ENCODE data around the gene ITSN1.
A peak's percentile ranks its signal among the peaks of the same experiment; 100 is the strongest.
"Not testable (repeated sequence)": the region's sequence is repeated elsewhere in the genome, so short reads cannot be mapped to it uniquely, and the experiment has no call there.

The ITSN1 gene

GRCh38 chr21:33894736-33895288 is 252.5 kb downstream of the ITSN1 start:
- DNase-seq (ENCODE audit: low read depth), result peak; percentile 81

GRCh38 chr21:33895356-33895755 is 253.1 kb downstream of the ITSN1 start:
- no peak for DNase-seq (ENCODE audit: low read depth)

GRCh38 chr21:33896691-33897090 is 254.4 kb downstream of the ITSN1 start:
- DNase-seq (ENCODE audit: low read depth), result no peak

- DNase-seq (ENCODE audit: low read depth), result no peak
Observed at GRCh38 chr21:33897098-33897497, 254.8 kb downstream of the ITSN1 start.

GRCh38 chr21:33897739-33898138 is 255.4 kb downstream of the ITSN1 start:
- no peak for DNase-seq (ENCODE audit: low read depth)

- DNase-seq (ENCODE audit: low read depth), result no peak
Observed at GRCh38 chr21:33898586-33898985, 256.3 kb downstream of the ITSN1 start.

GRCh38 chr21:33899199-33899598 is 256.9 kb downstream of the ITSN1 start:
- DNase-seq (ENCODE audit: low read depth), result no peak

- DNase-seq (ENCODE audit: low read depth), result peak; percentile 54
Observed at GRCh38 chr21:33901412-33902288, 259.3 kb downstream of the ITSN1 start.

GRCh38 chr21:33902349-33902748 is 260.0 kb downstream of the ITSN1 start:
- no peak for DNase-seq (ENCODE audit: low read depth)

- DNase-seq (ENCODE audit: low read depth), result no peak
Observed at GRCh38 chr21:33904041-33904440, 261.7 kb downstream of the ITSN1 start.

GRCh38 chr21:33908760-33909159 is 266.5 kb downstream of the ITSN1 start:
- DNase-seq (ENCODE audit: low read depth), result no peak

GRCh38 chr21:33909756-33910155 is 267.5 kb downstream of the ITSN1 start:
- no peak for DNase-seq (ENCODE audit: low read depth)

- DNase-seq (ENCODE audit: low read depth), result no peak
Observed at GRCh38 chr21:33914188-33914587, 271.9 kb downstream of the ITSN1 start.

- DNase-seq (ENCODE audit: low read depth), result peak; percentile 97
Observed at GRCh38 chr21:33915368-33916199, 273.3 kb downstream of the ITSN1 start, which contains the start of gene ATP5PO. Gene ATP5PO, minus strand, starts transcription at chr21:33915804. Its CDS starts 41 bp downstream, at chr21:33915763.

- DNase-seq (ENCODE audit: low read depth), result no peak
Observed at GRCh38 chr21:33916200-33916567, 273.9 kb downstream of the ITSN1 start.

- no peak for DNase-seq (ENCODE audit: low read depth)
Observed at GRCh38 chr21:33917421-33917820, 275.1 kb downstream of the ITSN1 start.

GRCh38 chr21:33924079-33924765 is 281.9 kb downstream of the ITSN1 start:
- peak; percentile 70 for DNase-seq (ENCODE audit: low read depth)

- no peak for DNase-seq (ENCODE audit: low read depth)
Observed at GRCh38 chr21:33924766-33925100, 282.4 kb downstream of the ITSN1 start.

GRCh38 chr21:33926248-33926647 is 283.9 kb downstream of the ITSN1 start:
- not testable (repeated sequence) for DNase-seq (ENCODE audit: low read depth)

- DNase-seq (ENCODE audit: low read depth), result not testable (repeated sequence)
Observed at GRCh38 chr21:33931052-33931798, 288.9 kb downstream of the ITSN1 start.

GRCh38 chr21:33931799-33932390 is 289.6 kb downstream of the ITSN1 start:
- DNase-seq (ENCODE audit: low read depth), result no peak

Data from fibroblast of the conjunctiva (primary cell).